Measurements from ENCODE around the gene MAD1L1.
A peak's percentile ranks its signal among the peaks of the same experiment; 100 is the strongest.
"Not testable (repeated sequence)": the region's sequence is repeated elsewhere in the genome, so short reads cannot be mapped to it uniquely, and the experiment has no call there.

Gene MAD1L1

DNA sequence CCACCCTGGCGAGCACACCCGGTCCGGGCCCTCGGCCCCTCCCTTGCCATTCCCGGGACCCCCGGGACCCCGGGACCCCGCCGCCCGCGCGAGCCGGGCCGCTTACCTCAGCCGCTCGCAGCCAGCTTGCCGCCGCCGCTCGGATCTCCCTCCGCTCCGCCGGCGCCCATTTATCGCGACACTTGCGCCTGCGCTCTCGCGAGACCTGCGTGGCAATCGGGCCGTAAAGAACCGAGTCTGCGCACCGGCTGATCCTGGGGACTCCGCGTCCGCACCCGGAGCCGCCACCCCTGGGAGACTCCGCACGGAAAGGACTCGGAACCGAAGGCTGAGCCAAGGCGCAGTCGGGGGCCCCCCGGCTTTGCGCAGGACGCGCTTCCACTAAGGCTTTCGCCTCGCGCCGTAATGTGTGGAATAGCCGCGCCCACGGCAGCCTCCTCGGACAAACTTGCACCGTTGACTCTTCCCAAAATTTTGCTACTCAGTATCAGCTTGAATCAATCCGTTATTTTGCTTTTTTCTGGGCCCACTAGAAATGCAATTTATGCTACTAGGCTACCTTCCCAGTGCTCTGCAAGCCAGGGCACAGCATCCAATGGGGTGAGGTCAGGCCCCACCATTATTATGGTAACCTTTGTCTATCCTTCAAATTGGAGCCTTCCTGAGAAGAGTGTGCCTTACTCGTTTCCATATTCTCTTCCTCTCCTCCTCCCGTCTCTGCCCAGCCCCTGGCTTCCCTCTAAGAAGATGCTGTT, at the start of gene MAD1L1:
Gene MAD1L1, minus strand, starts transcription at position 180 of the 755 bp plus-strand sequence. CDS start 2,812 bp downstream, outside the sequence.
- DNase-seq: peak; percentile 84

DNA sequence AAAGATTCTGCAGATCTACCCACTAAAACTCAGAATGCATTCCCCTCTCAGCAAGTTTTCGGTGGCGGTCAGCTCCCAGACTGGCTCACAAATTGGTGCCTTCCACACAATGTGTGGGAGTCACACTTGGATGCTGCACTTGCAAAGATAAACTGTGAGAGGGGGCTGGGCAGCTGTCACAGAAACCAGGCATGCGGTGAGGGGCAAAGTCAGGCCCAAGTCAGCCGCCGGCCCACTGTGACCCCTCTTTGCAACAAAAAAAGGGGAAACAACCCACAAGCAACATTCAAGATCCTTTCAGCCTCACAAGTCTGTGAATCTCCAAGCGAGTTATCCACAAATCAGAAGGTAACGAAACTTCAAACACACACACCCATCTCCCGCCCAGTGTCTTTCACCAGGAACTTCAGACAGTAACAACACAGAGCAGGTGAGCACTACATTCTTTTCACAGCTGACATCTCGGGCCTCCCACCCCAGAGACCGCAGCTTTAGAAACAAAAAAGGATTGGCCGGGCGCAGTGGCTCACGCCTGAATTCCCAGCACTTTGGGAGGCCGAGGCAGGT, 49.5 kb upstream of the MAD1L1 start:
- DNase-seq: no peak

- no peak for DNase-seq
Observed at GRCh38 chr7:2281541-2281940, 48.8 kb upstream of the MAD1L1 start.

GRCh38 chr7:2280424-2280823, 47.7 kb upstream of the MAD1L1 start:
- DNase-seq: no peak

DNA sequence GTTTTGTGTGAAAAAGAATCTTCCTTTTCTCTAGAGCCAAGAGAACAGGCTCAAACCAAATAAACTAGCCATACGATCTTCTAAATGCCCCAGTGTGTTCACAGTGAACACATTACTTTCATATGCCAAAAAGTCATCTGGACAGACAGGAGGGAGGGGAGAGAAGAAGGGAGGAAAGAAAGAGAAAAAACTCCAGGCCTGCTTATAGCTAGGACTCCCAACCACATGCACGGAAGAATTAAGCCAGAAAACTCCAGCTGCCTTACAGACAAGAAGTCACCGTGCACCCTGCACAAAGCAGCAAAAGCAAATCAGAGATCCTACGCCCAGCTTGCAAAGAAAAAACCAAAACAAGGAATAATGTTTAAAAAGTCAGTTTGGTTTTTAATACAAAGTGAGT, 47.2 kb upstream of the MAD1L1 start:
- no peak for DNase-seq

- DNase-seq: no peak
Observed at GRCh38 chr7:2278026-2278425, 45.3 kb upstream of the MAD1L1 start.

DNA sequence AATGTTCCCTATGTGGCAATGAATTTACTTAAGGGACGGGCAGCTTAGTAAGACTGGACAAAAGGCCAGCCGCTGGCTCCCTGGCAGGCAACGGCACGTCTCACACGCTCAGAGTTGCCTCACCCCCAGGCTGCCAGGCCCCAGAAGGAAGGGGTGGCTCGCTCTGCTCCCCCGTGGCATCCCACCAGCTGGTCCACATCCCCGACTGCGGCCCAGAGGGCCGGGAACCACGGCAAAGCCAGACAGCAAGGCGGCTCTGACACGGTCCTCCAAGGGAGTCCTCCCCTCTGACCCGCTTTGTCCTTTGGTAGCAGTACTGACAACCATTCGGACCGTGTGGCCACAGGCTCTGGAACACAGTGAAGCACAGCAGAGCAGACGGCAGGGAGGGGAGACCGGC, 43.4 kb upstream of the MAD1L1 start:
- no peak for DNase-seq

- DNase-seq: no peak
Observed at GRCh38 chr7:2275101-2275500, 42.4 kb upstream of the MAD1L1 start.

DNA sequence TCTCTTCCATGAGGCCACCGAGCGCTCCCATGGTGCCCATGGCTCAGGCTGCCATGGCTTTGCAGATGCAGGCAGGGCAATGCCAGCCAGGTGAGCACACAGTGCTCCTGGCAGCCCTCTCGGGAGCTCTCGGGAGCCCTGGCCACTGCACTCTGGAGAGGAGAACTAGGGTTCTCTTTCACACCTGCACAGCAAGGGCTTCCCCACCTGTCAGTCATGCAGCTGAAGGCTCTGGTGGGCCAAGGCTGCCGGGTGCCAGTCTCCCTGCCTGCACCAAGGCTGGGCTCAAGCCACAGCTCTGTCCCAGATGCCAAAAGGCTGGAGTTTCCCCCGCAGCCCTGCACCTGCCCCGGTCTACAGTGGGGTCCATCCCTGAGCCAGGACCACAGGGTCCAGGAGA, 41.9 kb upstream of the MAD1L1 start:
- DNase-seq: no peak

DNA sequence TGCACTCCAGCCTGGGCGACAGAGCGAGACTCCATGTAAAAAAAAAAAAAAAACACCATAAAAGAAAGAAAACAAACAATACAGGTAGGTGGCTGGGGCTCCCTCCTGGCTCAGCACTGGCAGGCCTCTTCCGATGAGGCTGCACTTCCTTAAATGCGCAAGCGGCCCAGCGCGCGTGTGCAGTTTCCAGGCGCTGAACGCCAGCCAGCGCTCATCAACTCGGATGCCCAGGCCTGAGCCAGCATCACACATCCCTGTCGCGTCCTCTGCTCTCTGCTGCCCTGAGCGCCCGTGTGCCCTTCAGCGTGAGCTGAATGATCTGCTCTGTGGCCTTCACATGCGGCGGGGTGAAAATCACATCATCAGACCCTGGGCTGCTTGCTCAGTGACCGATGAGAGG, 41.1 kb upstream of the MAD1L1 start:
- no peak for DNase-seq

DNA sequence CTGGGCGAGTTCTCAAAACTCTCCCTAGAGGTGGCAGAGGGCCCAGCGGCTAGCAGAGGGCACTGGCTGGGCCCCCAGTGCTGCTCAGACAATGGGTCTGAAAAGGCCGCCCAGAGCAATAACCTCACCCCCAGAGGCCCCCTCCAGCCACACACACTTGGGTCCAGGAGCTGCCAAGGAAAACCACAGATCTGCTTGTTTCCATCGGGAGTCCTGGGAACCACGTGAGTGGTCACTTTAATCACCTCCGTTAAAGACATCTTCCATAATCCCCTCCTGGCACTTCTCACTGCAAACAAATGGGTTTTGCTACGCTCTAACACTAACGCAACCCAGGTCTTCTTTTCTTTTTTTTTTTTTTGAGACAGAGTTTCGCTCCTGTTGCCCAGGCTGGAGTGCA, 39.3 kb upstream of the MAD1L1 start:
- no peak for DNase-seq

GRCh38 chr7:2271273-2272026, 38.7 kb upstream of the MAD1L1 start:
- no peak for DNase-seq

DNA sequence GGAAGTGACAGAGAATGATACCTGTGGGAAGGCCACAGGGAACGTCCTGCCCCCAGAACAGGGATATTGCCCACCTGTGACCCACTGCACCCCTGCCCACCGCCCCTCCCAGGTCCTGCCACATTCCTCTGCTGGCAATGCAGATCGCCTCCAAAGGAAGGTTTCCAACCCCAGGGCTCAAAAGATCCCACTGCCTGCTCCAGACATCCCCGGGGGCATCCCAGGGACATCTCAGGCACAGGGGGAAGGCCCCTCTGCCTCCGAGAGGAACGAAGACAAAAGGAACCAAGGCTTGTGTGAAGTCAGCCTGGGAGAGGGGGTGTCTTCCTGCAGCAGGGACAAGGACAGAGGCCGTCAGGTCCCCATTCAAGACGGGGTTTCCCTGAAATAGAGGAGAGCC, 37.8 kb upstream of the MAD1L1 start:
- DNase-seq: no peak

GRCh38 chr7:2269991-2270460, 37.3 kb upstream of the MAD1L1 start:
- DNase-seq: no peak

DNA sequence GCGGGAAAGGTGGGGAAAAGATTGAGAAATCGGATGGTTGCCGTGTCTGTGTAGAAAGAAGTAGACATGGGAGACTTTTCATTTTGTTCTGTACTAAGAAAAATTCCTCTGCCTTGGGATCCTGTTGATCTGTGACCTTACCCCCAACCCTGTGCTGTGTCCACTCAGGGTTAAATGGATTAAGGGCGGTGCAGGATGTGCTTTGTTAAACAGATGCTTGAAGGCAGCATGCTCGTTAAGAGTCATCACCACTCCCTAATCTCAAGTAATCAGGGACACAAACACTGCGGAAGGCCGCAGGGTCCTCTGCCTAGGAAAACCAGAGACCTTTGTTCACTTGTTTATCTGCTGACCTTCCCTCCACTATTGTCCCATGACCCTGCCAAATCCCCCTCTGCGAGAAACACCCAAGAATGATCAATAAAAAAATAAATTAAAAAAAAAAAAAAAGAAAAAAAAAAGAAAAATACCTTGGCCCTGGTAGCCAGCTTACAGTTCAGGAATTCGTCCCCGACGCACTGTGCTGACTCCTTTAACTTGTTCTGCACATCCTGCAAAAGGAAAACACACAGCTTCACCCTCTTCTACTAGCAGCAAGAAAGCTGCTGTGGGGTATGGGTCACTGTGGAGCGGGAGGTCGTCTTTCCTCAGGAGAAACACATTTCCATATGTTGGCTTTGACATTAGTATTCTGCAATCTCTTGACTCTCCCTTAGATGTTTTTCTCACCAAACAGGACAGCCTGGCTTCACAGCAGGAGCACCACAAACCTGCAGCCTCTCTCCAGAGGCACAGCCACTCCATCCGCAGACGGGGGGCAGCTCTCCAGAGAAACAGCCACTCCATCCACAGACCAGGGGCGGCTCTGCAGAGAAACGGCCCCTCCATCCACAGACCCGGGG, 36.6 kb upstream of the MAD1L1 start:
- DNase-seq: not testable (repeated sequence)

DNA sequence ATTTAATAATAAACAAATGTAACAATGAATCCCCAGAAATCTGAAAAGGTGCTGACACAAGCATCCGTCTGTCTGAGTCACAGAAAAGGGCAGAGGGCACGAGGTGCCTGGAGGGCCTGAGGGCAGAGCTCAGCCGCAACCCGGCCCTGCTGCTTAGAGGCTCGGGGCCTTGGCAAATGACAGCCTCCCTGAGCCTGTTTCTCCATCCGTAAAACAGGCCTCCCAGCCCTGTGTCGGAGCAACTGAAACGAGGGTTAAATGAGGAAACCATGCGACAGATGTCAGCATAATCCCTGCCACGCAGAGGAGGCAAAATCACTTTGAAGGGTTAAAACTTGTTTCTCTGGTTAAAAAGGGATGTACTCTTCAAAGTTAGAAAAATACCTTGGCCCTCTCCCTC, 34.2 kb upstream of the MAD1L1 start:
- DNase-seq: no peak

- DNase-seq: no peak
Observed at GRCh38 chr7:2264158-2264557, 31.4 kb upstream of the MAD1L1 start.

- no peak for DNase-seq
Observed at GRCh38 chr7:2263176-2263575, 30.4 kb upstream of the MAD1L1 start.

GRCh38 chr7:2261611-2262010, 28.9 kb upstream of the MAD1L1 start:
- DNase-seq: no peak

- peak; percentile 69 for DNase-seq
Observed at GRCh38 chr7:2260820-2261219, 28.1 kb upstream of the MAD1L1 start.

GRCh38 chr7:2259480-2259879, 26.7 kb upstream of the MAD1L1 start:
- no peak for DNase-seq

DNA sequence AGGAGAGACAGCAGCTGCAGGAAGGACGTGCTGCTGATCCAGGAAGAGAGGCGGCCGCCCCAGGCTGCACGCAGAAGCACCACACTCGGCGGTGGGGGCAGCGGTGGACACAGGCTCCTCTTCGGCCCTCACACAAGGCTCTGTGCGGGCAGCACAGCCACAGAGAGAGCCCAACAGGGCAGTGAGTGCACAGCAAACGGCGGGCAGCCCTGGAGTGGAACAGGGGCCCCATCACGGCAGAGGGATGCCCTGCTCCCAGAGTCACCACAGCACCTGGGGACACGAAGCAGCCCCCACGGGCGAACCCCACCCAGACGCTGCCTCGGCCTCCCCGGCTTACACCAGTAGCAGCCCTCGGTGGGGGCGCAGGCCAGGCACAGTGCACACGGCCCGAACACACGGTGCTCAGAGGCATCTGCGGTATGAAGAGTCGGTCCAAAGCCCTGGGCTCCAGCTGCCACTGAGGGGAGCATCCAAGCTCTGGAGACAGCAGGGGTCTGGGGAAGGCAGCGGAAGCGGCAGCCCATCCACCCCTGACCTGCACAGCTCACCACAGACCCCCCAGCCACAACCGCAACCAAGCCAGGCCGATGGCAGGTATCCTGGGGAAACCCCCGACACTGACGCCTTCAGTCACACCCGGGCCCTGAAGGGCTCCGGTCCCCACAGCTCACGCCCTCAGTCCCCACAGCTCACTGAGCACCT, 26.1 kb upstream of the MAD1L1 start:
- no peak for DNase-seq

Measured in NCI-H1105 treated with DMSO at 0.1 percent for 48 hours (cell line).